Adrenal gland (tissue), 12 donors: ENCODE data around the gene CFAP410. TPM values are rescaled to one million over a fixed set of nuclear protein-coding genes. Genes with fewer than 3 reads are reported as not detected.

Experiments
- DNase-seq, 7 donors: peaks; one replicate each; pipeline ENCODE4 v3.0.0-alpha.2; 2019 to 2020
- H3K27ac ChIP-seq, 5 donors: fragments of 200-600 bp; sonication (generic) in 4 of 5; 1 replicate in 3 of 5; 2 replicates in 2 of 5; pipeline versions ENCODE4 v1.5.1 to v1.8.0; 2016 to 2020; ENCODE audit warnings: mild to moderate bottlenecking in 1 of 5
- H3K27me3 ChIP-seq: fragments of 200-600 bp; 2 replicates; pipeline ENCODE4 v1.8.0; 2021
- H3K36me3 ChIP-seq, 2 donors: fragments of 200-600 bp; replicated peaks in 1 of 2; 1 replicate in 1 of 2; 2 replicates in 1 of 2; pipeline versions ENCODE4 v1.5.1 to v1.8.0; 2018 to 2022
- H3K4me1 ChIP-seq, 2 donors: fragments of 200-600 bp; replicated peaks in 1 of 2; 1 replicate in 1 of 2; 2 replicates in 1 of 2; pipeline versions ENCODE4 v1.5.1 to v1.8.0; 2018 to 2021
- H3K4me3 ChIP-seq, 4 donors: fragments of 200-600 bp; sonication (generic) in 3 of 4; one replicate each; pipeline ENCODE4 v1.5.1; 2016 to 2018
- H3K9me3 ChIP-seq, 3 donors: fragments of 200-600 bp; sonication (generic) in 1 of 3; replicated peaks in 1 of 3; 1 replicate in 2 of 3; 2 replicates in 1 of 3; pipeline versions ENCODE4 v1.5.1 to v1.8.0; 2016 to 2021
- CTCF ChIP-seq, 6 experiments: fragments of 450-650 bp in 4 of 6; fragments of 200-600 bp in 2 of 6; sonication (generic) in 1 of 6; IDR thresholded peaks; 1 replicate in 5 of 6; 2 replicates in 1 of 6; pipeline versions ENCODE4 v1.5.1 to v1.8.0; 2016 to 2021; ENCODE audit warnings: antibody characterized with exemption in 6 of 6, mild to moderate bottlenecking in 2 of 6, moderate library complexity in 1 of 6
- POLR2A ChIP-seq, 2 donors: fragments of 450-650 bp; IDR thresholded peaks; one replicate each; pipeline ENCODE4 v1.6.1; 2017; ENCODE audit warnings: antibody characterized with exemption in 2 of 2, mild to moderate bottlenecking in 2 of 2, moderate library complexity in 1 of 2
- WGBS, 4 donors: extraction: QIAGEN DNeasy Blood & Tissue Kit in 2 of 4; methylation state at CpG; one replicate each; pipeline versions ENCODE4 v1.1.5 to v1.1.7; 2013 to 2017; 5-methylcytosine and 5-hydroxymethylcytosine counted together
- intact Hi-C, 2 donors: fragments of 100-400 bp; cut with DNase I; formaldehyde crosslinking; loops; one replicate each; pipeline versions ENCODE4 v1.14.1 to v1.15.0; 2022 to 2023
- polyA plus RNA-seq, 3 donors: library from polyadenylated mRNA; stranded (reverse); fragments of 200-250 nt in 2 of 3; fragments of 350-450 nt in 1 of 3; fragmentation: Illumina TruSeq in 1 of 3; extraction: RNeasy Lipid Tissue Mini Kit (QIAGEN cat#74804) in 1 of 3; gene quantifications; one replicate each; pipeline ENCODE4 v1.2.3, GENCODE V29; 2013 to 2014
- total RNA-seq, 9 donors: library from RNA; depleted of rRNA in 4 of 9; stranded (reverse); fragments of >200 nt in 4 of 9; fragments of 120-200 nt in 1 of 9; fragmentation: NEBNext Ultra II Directional in 1 of 9; extraction: Animal tissue kit (Norgen Biotek cat#: 25700) in 1 of 9; gene quantifications; one replicate each; pipeline versions ENCODE4 v1.1.0 to v1.2.4, GENCODE V29; 2013 to 2023
- donor health status: healthy with polysubstance abuse.
- donor health status: Bipolar disorder and iron deficiency.
- donor health status: DM: yes; HTN: yes; CAD: no.
- donor health status: DM: no; HTN: no; CAD: no.
- donor health status: DM: no; HTN: no; CAD: no.
- donor health status: DM: yes; HTN: yes; CAD: no.

CFAP410 gene
- total and polyA plus RNA-seq, 12 donors, result 1.4 to 149 (median 37.0) TPM

- no peak for DNase-seq
- no peaks in the 10 kb centered on the region for H3K27me3 ChIP-seq
- intact Hi-C loops, result no loop called here
- WGBS, 4 donors, result 70 to 91% (median 79%) methylated on average over 3 to 16 of the region's 16 CpGs
- H3K4me1 ChIP-seq, result no peaks in the 10 kb centered on the region
- TF ChIP-seq POLR2A (IDR thresholded peaks at IDR 0.05), result no peak
- TF ChIP-seq CTCF (IDR thresholded peaks at IDR 0.05), result no peak
- H3K4me3 ChIP-seq, result no peak overlapping the region
- no peak overlapping the region for H3K27ac ChIP-seq
- no peaks in the 10 kb centered on the region for H3K9me3 ChIP-seq
- H3K36me3 ChIP-seq, result peaks cover 0 to 20% of the 10 kb centered on the region in 2 donors
Observed at GRCh38 chr21:44331209-44331608, 8.0 kb downstream of the CFAP410 start.

- Histone ChIP-seq H3K36me3 (peaks cover 0 to 23% of the 10 kb centered on the region in 2 donors), H3K4me3 (no peak overlapping the region)
- WGBS, 4 donors, result 81% methylated on average over 7 to 18 of the region's 18 CpGs
Observed at GRCh38 chr21:44330698-44331097, 8.5 kb downstream of the CFAP410 start.

GRCh38 chr21:44329971-44330681, 9.1 kb downstream of the CFAP410 start:
- Histone ChIP-seq H3K4me3 (no peak overlapping the region), H3K27ac (no peak overlapping the region), H3K4me1 (no peaks in the 10 kb centered on the region), H3K27me3 (no peaks in the 10 kb centered on the region), H3K9me3 (no peaks in the 10 kb centered on the region), H3K36me3 (peaks cover 0 to 23% of the 10 kb centered on the region in 2 donors)
- WGBS, 4 donors, result 85 to 94% (median 88%) methylated on average over 6 to 44 of the region's 44 CpGs
- intact Hi-C loops, result loop anchor here in 1 of 2 donors (10.0 kb wide), 1 partner anchor 135 kb away; no protein-coding TSS in a partner anchor
- TF ChIP-seq POLR2A (IDR thresholded peaks at IDR 0.05) (no peak), CTCF (IDR thresholded peaks at IDR 0.05) (no peak)
- no peak for DNase-seq

More at GRCh38 chr21:44330698-44331097, 8.5 kb downstream of the CFAP410 start:
- intact Hi-C loops, result no loop called here
- Histone ChIP-seq H3K27ac (no peak overlapping the region), H3K4me1 (no peaks in the 10 kb centered on the region), H3K27me3 (no peaks in the 10 kb centered on the region), H3K9me3 (no peaks in the 10 kb centered on the region)
- no peak for DNase-seq
- TF ChIP-seq CTCF (IDR thresholded peaks at IDR 0.05), result no peak
- TF ChIP-seq POLR2A (IDR thresholded peaks at IDR 0.05), result no peak

- Histone ChIP-seq H3K36me3 (peaks cover 0 to 28% of the 10 kb centered on the region in 2 donors), H3K27ac (no peak overlapping the region), H3K4me3 (no peak overlapping the region), H3K4me1 (no peaks in the 10 kb centered on the region), H3K27me3 (no peaks in the 10 kb centered on the region), H3K9me3 (no peaks in the 10 kb centered on the region)
- TF ChIP-seq POLR2A (IDR thresholded peaks at IDR 0.05), result no peak
- no peak for TF ChIP-seq CTCF (IDR thresholded peaks at IDR 0.05)
- no peak for DNase-seq
- intact Hi-C loops, result loop anchor here in 1 of 2 donors (10.0 kb wide), 1 partner anchor 136 kb away; no protein-coding TSS in a partner anchor
- 78 to 86% (median 80%) methylated on average over 19 to 26 of the region's 26 CpGs for WGBS, 4 donors
Observed at GRCh38 chr21:44329086-44329889, 9.9 kb downstream of the CFAP410 start.
